GM18499 (cell line): ENCODE data around the gene KLK15.

ENCODE experiments used
- ATAC-seq: cut with Tn5 transposase; IDR thresholded peaks from one replicate; pipeline ENCODE4 v1.9.1; 2021; ENCODE audit warnings: moderate number of reproducible peaks; ENCODE audit not compliant: insufficient read depth, unreplicated experiment

The KLK15 gene

DNA sequence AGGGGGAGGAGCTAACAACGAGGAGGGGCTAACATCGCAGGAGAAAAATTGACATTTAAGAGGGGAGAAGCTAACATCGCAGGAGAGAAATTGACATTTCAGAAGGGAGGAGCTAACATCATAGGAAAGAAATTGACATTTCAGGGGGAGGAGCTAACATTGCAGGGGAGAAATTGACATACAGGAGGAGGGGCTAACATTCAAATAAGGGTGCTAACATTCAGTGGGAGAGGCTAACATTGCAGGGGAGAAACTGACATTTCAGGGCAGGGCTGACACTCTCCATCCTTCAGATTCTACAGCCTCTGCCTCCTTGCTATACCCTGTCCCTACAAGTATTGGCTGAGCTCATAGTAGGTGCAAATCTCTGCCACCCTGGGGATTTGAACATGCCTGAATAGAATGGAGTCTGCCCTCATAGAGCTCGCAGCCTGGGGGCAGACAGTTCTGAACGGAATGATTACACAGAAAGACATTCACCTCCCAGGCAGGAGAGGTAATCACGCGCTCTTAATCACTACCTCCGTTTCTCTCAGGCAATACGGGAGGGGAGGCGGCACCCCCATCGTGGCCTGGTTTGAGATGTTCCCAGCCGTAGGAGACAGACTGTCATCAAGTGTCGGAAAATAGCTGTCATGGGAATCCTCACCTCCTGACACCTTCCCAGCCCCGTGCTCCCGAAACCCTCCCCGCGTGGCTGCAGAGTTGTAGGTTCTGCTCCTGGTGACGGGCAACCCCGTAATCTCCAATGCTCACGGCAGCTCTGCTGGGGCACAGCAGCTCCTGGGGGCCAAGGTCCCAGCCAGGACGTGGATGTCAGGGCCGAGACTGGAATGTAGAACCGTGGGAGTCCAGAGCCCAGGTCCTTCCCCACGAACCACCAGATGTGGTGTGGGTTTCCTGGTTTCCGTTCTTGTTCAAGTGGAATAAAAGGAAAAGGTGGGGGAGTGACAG is 53.6 kb downstream of the KLK15 start:
- no peak for ATAC-seq

DNA sequence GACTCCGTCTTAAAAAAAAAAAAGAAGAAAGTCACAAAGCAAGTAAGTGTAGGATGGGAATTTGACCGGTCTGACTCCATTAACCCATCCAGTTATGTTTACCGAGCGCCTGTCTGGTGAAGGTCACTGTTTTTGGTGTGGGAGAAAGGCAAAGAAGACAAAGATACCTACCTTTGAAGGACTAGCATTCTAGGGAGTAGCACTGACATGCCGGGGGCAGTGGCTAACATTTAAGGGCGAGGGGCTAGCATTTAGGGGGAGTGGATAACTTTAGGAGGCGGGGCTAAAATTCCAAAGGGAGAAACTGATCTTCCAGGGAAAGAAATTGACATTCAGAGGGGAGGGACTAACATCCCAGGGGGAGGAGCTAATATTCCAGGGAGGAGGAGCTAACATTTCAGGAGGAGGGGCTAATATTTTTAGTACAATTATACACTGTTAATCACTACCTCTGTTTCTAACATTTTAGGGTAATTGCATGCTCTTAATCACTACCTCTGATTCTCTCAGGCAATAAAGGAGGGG is 54.4 kb downstream of the KLK15 start:
- no peak for ATAC-seq

DNA sequence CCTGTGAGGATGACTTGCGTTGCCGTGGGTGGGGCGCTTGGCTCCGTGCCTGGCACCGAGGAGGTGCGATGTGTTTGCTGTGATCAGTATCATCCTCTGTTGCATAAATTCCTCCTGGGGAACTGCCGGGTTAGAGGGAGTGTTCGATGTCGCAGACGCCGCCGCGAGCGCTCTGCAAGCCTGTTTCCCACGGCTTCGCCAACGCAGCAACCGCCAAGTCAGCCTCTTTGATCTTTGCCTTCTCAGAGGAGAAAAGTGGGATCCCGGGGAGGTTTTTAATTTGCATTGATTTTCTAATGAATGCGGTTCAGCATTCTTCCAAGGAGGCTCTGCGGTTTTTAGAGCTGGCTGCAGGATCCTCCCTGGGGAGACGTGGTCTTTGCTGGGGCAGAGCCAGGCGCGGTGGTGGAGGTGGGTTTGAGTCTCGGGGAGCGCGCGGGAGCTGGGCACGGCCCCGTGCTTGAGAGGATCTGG is 55.5 kb downstream of the KLK15 start:
- ATAC-seq, result no peak

DNA sequence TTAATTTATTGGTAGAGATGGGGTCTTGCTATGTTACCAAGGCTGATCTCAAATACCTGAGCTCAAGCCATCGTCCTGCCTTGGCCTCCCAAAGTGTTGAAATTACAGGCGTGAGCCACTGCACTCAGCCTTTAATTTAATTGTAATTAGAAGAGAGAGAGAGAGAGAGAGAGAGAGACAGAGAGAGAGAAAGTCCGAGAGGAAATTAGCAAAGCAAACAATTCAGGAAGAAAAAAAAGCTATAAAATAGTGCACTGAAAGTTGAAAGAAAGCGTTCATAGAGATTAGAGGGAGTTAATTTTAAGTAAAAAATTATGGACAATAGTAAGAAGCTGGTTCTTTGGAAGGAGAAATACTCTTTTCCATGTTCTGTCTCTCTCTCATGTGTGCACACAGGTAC is 56.1 kb downstream of the KLK15 start:
- no peak for ATAC-seq

GRCh38 chr19:50776131-50776530 is 57.2 kb downstream of the KLK15 start:
- ATAC-seq, result no peak
